ENCODE results near the gene NRN1.

Gene NRN1

GRCh38 chr6:5958921-5959320, 47.8 kb downstream of the NRN1 start:
- H3K4me3 ChIP-seq (ENCODE audit: low read length): no peak overlapping the region
- no peak for DNase-seq (ENCODE audit: low read depth)
- TF ChIP-seq CTCF (conservative IDR thresholded peaks at IDR 0.05; ENCODE audit: low read depth, low read length): no peak

DNA sequence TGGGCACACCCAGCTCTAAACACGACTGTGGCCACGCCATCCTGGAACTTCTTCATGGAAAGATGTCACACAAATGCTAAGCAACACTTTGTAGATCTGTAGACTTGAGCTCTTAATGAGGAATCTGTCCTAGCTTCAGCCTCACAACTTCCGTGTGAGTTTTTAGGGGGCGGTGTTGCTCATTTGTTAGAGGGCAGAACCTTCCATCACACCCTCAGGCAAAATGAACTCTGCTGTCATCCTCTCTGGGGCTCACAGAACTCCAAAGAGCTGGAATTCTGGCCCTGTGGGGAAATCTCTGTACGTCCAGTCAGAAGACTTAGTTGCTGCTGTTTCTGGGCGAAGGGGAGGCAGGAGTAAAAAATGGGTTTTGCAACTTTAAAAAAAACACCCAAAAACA, 49.8 kb downstream of the NRN1 start:
- no peak for TF ChIP-seq CTCF (conservative IDR thresholded peaks at IDR 0.05; ENCODE audit: low read depth, low read length)

GRCh38 chr6:5950361-5950785, 56.4 kb downstream of the NRN1 start:
- peak; percentile 49 for TF ChIP-seq CTCF (conservative IDR thresholded peaks at IDR 0.05; ENCODE audit: low read depth, low read length)
- no peak for DNase-seq (ENCODE audit: low read depth)

More for the DNA sequence above, 49.8 kb downstream of the NRN1 start:
- DNase-seq (ENCODE audit: low read depth): no peak
- H3K4me3 ChIP-seq (ENCODE audit: low read length): no peak overlapping the region

More at GRCh38 chr6:5950361-5950785, 56.4 kb downstream of the NRN1 start:
- H3K4me3 ChIP-seq (ENCODE audit: low read length): no peak overlapping the region

Data from retinal pigment epithelial cell (primary cell).